ENCODE data around the gene CS.
"Not testable (repeated sequence)": the region's sequence is repeated elsewhere in the genome, so short reads cannot be mapped to it uniquely, and the experiment has no call there.

CS gene

DNA sequence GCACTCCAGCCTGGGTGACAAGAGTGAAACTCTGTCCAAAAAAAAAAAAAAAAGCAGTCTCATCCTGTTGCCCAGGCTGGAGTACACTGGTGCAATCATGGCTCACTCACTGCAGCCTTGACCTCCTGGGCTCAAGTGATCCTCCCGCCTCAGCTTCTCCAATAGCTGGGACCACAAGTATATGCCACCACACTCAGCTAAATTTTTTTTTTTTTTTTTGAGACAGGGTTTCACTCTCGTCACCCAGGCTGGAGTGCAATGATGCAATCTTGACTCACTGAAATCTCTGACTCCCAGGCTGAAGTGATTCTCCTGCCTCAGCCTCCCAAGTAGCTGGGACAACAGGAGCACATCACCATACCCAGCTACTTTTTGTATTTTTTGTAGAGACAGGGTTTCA, 20.9 kb upstream of the CS start:
- no peak for DNase-seq (ENCODE audit: low read depth)

DNA sequence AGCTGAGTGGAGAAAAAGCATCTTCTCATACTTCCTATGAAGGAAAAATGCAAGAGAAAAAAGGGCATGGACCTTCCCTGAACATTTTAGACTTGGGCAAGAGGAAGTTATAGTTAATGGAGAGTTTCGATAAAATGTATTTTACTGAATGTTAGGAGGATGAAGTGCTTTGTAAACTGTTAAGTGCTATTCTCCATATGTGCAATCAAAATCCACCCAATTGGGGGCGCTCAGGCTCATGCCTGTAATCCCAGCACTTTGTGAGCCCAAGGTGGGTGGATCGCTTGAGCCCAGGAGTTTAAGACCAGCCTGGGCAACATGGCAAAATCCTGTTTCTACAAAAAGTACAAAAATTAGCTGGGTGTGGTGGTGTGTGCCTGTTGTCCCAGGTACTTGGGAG, 17.5 kb upstream of the CS start:
- DNase-seq (ENCODE audit: low read depth) = no peak

GRCh38 chr12:56315622-56316473, 15.7 kb upstream of the CS start, which contains the start of gene CNPY2:
TSS of gene CNPY2 (minus strand) at chr12:56315988. CDS start at chr12:56315217, 771 bp downstream.
- DNase-seq (ENCODE audit: low read depth) = peak; percentile 89

GRCh38 chr12:56315249-56315621, 15.1 kb upstream of the CS start:
- DNase-seq (ENCODE audit: low read depth) = no peak

GRCh38 chr12:56311003-56311402, 10.9 kb upstream of the CS start:
- no peak for DNase-seq (ENCODE audit: low read depth)

- DNase-seq (ENCODE audit: low read depth) = no peak
These were observed 8.6 kb upstream of the CS start for GRCh38 chr12:56308714-56309113.

DNA sequence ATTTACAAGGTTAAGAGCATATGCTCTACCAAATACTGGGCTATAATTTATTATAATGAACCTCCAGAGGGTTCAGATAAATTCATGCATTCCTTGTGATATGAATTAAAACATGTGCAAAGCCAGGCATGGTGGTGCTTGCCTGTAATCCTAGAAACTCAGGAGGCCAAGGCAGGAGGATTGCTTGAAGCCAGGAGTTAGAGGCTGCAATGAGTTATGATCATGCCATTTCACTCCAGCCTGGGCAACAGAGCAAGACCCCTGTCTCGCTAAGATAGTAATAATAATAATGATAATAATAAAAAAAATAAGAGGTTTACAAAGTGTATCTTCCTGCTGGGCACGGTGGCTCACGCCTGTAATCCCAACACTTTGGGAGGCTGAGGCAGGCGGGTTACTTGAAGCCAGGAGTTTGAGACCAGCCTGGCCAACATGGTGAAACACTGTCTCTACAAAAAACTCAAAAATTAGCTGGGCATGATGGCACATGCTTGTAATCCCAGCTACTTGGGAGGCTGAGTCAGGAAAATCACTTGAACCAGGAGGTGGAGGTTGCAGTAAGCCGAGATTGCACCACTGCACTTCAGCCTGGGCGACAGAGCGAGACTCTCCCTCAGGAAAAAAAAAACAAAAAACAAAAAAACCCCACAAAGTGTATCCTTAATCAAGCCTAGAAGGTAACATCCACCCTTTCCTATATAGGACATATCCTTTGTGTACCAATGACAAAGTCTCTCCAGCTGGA, 7.3 kb upstream of the CS start:
- no peak for DNase-seq (ENCODE audit: low read depth)

GRCh38 chr12:56304872-56305590, 4.9 kb upstream of the CS start:
- no peak for DNase-seq (ENCODE audit: low read depth)

DNA sequence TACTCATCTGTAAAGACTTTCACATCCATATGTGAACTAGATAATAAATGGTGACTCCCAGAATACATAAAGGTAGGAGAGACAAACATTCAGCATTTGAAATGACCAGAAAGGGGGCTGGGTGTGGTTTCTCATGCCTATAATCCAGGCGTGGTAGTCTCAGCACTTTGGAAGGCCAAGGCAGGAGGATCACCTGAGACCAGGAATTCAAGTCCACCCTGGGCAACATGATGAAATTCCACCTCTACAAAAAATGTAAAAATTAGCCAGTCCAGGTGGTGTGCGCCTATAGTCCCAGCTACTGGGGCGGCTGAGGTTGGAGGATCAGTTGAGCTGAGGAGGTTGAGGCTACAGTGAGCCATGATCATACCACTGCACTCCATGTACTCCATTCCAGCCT, 4.1 kb upstream of the CS start:
- DNase-seq (ENCODE audit: low read depth) = no peak

DNA sequence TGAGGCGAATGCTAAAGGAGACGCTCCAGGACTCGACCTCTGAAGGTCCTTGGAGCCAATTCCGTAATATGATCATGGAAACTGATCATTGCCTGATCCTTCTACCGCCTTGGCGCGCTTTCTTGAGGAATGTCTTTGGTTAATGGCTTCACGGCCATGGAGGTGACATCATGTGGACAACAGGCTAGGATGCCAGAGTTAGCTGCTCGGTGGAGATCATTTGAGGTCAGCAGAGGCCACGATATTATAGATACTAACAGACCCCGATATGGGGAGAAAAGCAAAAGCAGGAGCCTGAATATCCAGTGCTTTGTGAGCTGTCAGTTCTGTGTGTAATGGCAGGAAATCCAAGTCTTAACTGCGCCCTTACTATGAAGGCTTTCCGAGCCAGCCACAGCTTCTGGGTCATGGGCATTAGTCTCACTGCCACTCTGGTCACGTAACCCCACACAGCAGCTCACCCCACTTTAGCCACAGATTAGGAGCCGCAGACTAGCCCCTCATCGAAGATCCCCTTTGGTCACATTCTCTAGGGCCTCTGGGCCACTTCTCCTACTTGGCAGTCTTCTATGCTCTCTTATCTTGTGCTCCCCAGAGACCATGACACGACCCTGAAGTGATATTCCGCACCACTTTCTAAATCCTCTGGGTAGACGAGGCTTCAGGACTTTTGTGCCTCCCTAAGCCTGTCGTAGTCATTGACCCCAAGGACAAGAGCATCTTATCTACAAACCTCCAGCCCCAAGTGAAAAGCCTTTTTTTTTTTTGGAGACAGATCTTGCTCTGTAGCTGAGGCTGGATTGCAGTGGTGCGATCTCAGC, 724 bp upstream of the CS start:
- DNase-seq (ENCODE audit: low read depth) = no peak

GRCh38 chr12:56299308-56299852, 750 bp downstream of the CS start:
- no peak for DNase-seq (ENCODE audit: low read depth)

DNA sequence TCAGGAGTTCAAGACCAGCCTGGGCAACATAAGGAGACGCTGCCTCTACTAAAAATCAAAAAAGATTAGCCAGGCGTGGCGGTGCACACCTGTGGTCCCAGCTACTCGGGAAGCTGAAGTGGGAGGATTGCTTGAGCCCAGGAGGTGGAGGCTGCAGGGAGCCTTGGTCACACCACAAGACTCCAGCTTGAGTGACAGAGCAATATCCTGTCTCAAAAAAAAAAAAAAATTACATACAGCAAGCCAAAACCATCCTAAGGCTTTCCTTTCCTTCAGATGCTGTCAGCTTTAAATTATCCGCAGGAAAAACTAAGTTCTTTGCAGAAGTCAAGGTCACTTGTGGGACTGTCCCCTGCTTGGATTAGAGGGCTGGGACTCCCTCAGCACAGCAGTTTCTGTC, 1.3 kb downstream of the CS start:
- no peak for DNase-seq (ENCODE audit: low read depth)

GRCh38 chr12:56297400-56297799, 2.7 kb downstream of the CS start:
- no peak for DNase-seq (ENCODE audit: low read depth)

DNA sequence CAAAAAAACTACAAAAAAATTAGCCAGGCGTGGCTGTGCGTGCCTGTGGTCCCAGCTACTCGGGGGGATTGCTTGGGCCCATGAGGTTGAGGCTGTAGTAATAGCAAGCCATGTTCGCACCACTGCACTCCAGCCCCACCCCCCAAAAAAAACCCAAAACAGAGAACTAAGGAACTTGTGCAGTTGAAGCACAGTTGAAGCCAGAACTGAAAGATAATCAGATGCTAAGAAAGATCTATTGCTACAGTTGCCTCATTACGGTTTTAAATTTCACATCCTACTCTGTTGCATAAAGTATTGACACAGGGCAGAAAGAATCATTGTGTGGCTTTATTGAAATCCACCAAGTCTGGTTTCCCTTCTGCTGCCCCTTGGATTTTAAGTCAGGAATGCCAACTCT, 3.8 kb downstream of the CS start:
- no peak for DNase-seq (ENCODE audit: low read depth)

DNA sequence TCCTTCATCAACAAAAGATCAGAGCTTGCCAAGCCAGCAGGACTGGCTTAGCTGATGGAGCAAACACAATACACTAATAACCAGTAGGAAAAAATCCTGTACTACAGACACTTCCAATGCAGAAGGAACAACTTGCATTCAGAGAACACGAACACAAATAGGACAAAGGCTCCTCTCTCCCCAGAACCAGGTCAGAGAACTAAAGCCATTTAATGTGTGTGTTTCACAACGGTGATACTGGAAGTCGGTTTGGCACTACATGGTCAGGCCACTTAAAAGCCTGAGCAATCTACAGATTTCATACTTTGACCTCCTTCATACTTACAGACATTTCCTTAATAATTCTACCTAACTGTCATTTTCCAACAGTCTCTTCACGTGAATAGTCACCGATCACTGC, 6.3 kb downstream of the CS start:
- no peak for DNase-seq (ENCODE audit: low read depth)

GRCh38 chr12:56288705-56289387, 11.3 kb downstream of the CS start:
- DNase-seq (ENCODE audit: low read depth) = no peak

DNA sequence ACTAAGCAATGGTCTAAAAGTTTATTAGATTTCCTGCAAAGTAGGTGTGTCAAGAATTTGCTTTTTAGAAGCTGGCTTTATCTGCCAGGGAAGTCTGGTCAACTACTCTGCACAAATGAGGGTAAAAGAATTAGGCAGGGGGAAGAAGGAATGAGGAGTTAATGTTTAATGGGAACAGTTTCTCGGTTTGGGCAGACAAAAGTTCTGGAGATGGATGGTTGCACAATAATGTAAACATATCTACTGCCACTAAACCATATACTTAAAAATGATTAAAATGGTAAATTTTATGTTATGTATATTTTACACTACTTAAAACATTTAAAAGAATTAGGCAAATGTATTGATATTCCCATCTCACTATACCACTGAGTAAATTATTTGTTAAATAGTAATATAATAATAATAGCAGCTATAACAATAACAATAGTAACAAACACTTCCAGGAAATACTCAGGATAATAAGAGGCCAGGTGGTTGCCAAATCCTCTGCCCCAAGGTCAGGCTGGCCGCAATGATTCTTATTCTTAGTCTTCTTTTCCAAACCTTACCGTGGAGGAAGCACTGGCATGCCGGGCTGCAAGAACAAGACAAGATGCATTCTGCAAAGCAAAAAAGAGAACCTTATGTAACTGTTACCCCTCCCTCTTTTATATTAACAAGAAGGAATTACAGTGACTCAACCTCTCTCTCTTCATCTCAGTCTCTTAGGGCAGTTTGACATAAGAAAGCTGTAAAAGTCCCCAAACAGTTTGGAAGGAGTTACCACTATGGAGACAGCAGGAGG, 13.9 kb downstream of the CS start:
- DNase-seq (ENCODE audit: low read depth) = no peak

- DNase-seq (ENCODE audit: low read depth) = not testable (repeated sequence)
These were observed 15.9 kb downstream of the CS start for GRCh38 chr12:56284263-56284662.

- no peak for DNase-seq (ENCODE audit: low read depth)
These were observed 17.6 kb downstream of the CS start for GRCh38 chr12:56282579-56282978.

- no peak for DNase-seq (ENCODE audit: low read depth)
These were observed 18.1 kb downstream of the CS start for GRCh38 chr12:56282030-56282429.

Data from T follicular helper cell (primary cell).